Endothelial cell of umbilical vein (primary cell): ENCODE data around the gene SETD3.

Source experiments
- CTCF ChIP-seq, 2 donors: IDR thresholded peaks; 1 replicate in 1 of 2; 2 replicates in 1 of 2; pipeline ENCODE4 v1.5.1; 2011; ENCODE audit warnings: low read length in 2 of 2, mild to moderate bottlenecking in 2 of 2, moderate library complexity in 2 of 2, control low read depth in 1 of 2, inconsistent platforms in 1 of 2, low read depth in 1 of 2; ENCODE audit not compliant: insufficient read depth in 1 of 2; ENCODE audit errors: extremely low read depth in 1 of 2
- EZH2 ChIP-seq: IDR thresholded peaks from 2 replicates; pipeline ENCODE4 v1.6.1; 2012; ENCODE audit warnings: borderline replicate concordance, low read depth, mild to moderate bottlenecking, moderate library complexity, low read length, inconsistent platforms; ENCODE audit not compliant: severe bottlenecking
- POLR2A ChIP-seq: IDR thresholded peaks from 2 replicates; pipeline ENCODE4 v1.6.1; 2012; ENCODE audit warnings: low read depth, mild to moderate bottlenecking, control low read depth, low read length
- POLR2AphosphoS5 ChIP-seq: IDR thresholded peaks from 2 replicates; pipeline ENCODE4 v1.6.1; 2012; ENCODE audit warnings: low read depth, mild to moderate bottlenecking, control low read depth, low read length, moderate library complexity; ENCODE audit not compliant: insufficient read depth

DNA sequence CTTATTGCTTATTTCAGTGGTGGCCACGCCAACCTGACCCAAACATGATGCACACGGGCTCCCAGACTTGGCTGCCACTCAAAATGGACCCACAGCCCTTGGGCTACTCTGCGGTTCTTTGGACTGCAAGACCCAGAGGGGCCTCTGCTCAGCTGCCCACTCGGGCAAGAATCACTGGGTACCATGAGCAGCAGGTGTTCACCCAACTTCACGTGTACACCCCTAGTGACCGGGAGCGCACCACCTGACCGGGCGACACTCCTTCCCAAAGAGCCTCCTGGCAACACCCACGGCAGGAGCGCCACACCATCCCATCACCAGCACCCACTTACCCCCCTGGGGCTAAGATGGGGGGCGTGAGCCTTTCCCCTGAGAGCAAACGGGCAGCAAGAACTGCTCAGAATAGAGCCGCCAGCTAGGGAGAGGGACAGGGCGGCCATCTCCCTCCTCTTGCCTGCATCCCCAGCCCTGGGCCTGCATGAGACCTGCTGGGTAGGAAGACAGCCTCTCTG, 32.6 kb upstream of the SETD3 start:
- no peak for TF ChIP-seq CTCF (IDR thresholded peaks at IDR 0.05; ENCODE audit: extremely low read depth in 1 of 2, insufficient read depth in 1 of 2, low read depth in 1 of 2, low read length in 2 of 2)
- no peak for TF ChIP-seq POLR2AphosphoS5
- no peak for TF ChIP-seq EZH2
- no peak for TF ChIP-seq POLR2A
